ENCODE results near the gene FASLG. TPM values are rescaled to one million over a fixed set of nuclear protein-coding genes. Genes with fewer than 3 reads are reported as not detected.

The FASLG gene
- total RNA-seq, 5 donors from 2014 or later (not counting 1 experiment from before 2014, with no cell fraction given): 0.70 to 5.2 (median 3.4) TPM

GRCh38 chr1:172647987-172648386, 10.9 kb upstream of the FASLG start:
- Mint-ChIP-seq H3K36me3 (no peaks in the 10 kb centered on the region), H3K9me3 (no peaks in the 10 kb centered on the region), H3K27me3 (no peaks in the 10 kb centered on the region), H3K4me1 (peaks cover 52 to 55% (median 52%) of the 10 kb centered on the region in 3 donors), H3K27ac (peak overlapping the region; percentile 5 to 77), H3K4me3 (no peak overlapping the region)
- Histone ChIP-seq H3K9me3 (no peaks in the 10 kb centered on the region), H3K27ac (ENCODE audit: low read length) (no peak overlapping the region), H3K36me3 (ENCODE audit: control insufficient read depth in 2 of 2, extremely low read depth in 1 of 2, insufficient read depth in 1 of 2, low read length in 1 of 2) (no peaks in the 10 kb centered on the region), H3K4me1 (ENCODE audit: control insufficient read depth in 1 of 2, extremely low read depth in 1 of 2, insufficient read depth in 2 of 2, low read length in 2 of 2) (peaks cover 21 to 30% of the 10 kb centered on the region in 2 experiments), H3K4me3 (ENCODE audit: control insufficient read depth in 1 of 2, extremely low read depth in 1 of 2, low read length in 1 of 2) (no peak overlapping the region), H3K27me3 (replicated peaks in 1 of 2; ENCODE audit: control insufficient read depth in 2 of 2, extremely low read depth in 1 of 2, insufficient read depth in 2 of 2, low read length in 1 of 2) (no peaks in the 10 kb centered on the region)
- POLR2A ChIA-PET: no interaction called here
- CTCF ChIA-PET: no interaction called here
- ATAC-seq (replicated peaks in 1 of 4) (no peak), DNase-seq (no peak)
- WGBS (ENCODE audit: insufficient coverage): no CpG with 5 or more reads among the region's 4 CpGs

DNA sequence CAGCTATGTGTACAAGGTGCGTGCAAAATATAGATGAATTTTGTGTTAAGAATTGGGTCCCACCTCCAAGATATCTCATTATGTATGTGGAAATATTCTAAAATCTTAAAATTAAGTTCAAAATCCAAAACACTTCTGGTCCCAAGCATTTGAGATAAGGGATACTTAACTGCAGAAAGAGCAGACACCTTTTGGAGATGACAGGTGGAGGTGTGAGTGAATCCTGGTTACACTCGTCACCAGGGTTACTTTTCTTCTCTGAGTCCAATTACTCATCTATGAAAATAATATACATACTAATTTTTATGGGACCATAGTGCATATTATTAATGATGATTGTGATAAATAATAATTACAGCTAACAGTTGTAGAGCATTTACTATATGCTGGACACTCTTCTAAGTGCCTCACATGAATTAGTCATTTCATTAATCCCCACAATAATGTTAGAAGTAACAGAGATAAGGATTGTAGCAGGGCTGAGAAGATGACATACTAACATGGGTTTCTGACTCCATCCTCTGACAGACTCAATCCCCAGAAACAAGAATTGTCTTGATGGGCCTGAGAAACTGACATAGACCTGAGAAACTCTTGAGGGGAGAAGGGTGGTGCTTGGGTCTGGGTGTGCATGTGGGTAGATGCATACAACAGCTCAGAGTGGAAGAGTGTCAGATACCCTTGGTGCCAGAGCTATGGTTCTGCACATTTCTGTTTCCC, 8.3 kb upstream of the FASLG start:
- POLR2A ChIA-PET: interaction anchor here (0.5 to 0.7 kb wide), 3 partner anchors 43 to 767 kb away, joined by 3 read pairs; no protein-coding TSS in a partner anchor
- no peak overlapping the region for H3K4me3 Mint-ChIP-seq

GRCh38 chr1:172653015-172653709, 5.7 kb upstream of the FASLG start:
- no peaks in the 10 kb centered on the region for H3K36me3 ChIP-seq (ENCODE audit: control insufficient read depth in 2 of 2, extremely low read depth in 1 of 2, insufficient read depth in 1 of 2, low read length in 1 of 2)
- H3K4me1 Mint-ChIP-seq: peaks cover 14 to 30% (median 20%) of the 10 kb centered on the region in 3 donors
- H3K27me3 Mint-ChIP-seq: no peaks in the 10 kb centered on the region
- CTCF ChIA-PET: no interaction called here
- no peak overlapping the region for H3K4me3 ChIP-seq (ENCODE audit: control insufficient read depth in 1 of 2, extremely low read depth in 1 of 2, low read length in 1 of 2)
- no peak for DNase-seq
- no peak overlapping the region for H3K4me3 Mint-ChIP-seq
- H3K27ac ChIP-seq (ENCODE audit: low read length): no peak overlapping the region
- POLR2A ChIA-PET: no interaction called here
- H3K9me3 Mint-ChIP-seq: no peaks in the 10 kb centered on the region
- peaks cover 2 to 7% of the 10 kb centered on the region in 2 experiments for H3K4me1 ChIP-seq (ENCODE audit: control insufficient read depth in 1 of 2, extremely low read depth in 1 of 2, insufficient read depth in 2 of 2, low read length in 2 of 2)
- no peaks in the 10 kb centered on the region for H3K27me3 ChIP-seq (replicated peaks in 1 of 2; ENCODE audit: control insufficient read depth in 2 of 2, extremely low read depth in 1 of 2, insufficient read depth in 2 of 2, low read length in 1 of 2)
- no peak for ATAC-seq (replicated peaks in 1 of 4)
- no peaks in the 10 kb centered on the region for H3K36me3 Mint-ChIP-seq
- no peaks in the 10 kb centered on the region for H3K9me3 ChIP-seq
- peak overlapping the region in 1 of 2 donors; percentile 27 for H3K27ac Mint-ChIP-seq
- no CpG with 5 or more reads among the region's 5 CpGs for WGBS (ENCODE audit: insufficient coverage)

More for the DNA sequence above, 8.3 kb upstream of the FASLG start:
- no peaks in the 10 kb centered on the region for H3K9me3 Mint-ChIP-seq
- ATAC-seq (replicated peaks in 1 of 4) (no peak), DNase-seq (no peak)
- CTCF ChIA-PET: interaction anchor here in 1 of 2 donors (1.3 kb wide), 1 partner anchor 69 kb away, joined by 3 read pairs; no protein-coding TSS in a partner anchor
- H3K4me1 Mint-ChIP-seq: peaks cover 36 to 41% (median 37%) of the 10 kb centered on the region in 3 donors
- Histone ChIP-seq H3K27ac (ENCODE audit: low read length) (no peak overlapping the region), H3K4me1 (ENCODE audit: control insufficient read depth in 1 of 2, extremely low read depth in 1 of 2, insufficient read depth in 2 of 2, low read length in 2 of 2) (peaks cover 7 to 12% of the 10 kb centered on the region in 2 experiments), H3K36me3 (ENCODE audit: control insufficient read depth in 2 of 2, extremely low read depth in 1 of 2, insufficient read depth in 1 of 2, low read length in 1 of 2) (no peaks in the 10 kb centered on the region), H3K9me3 (no peaks in the 10 kb centered on the region), H3K4me3 (ENCODE audit: control insufficient read depth in 1 of 2, extremely low read depth in 1 of 2, low read length in 1 of 2) (no peak overlapping the region), H3K27me3 (replicated peaks in 1 of 2; ENCODE audit: control insufficient read depth in 2 of 2, extremely low read depth in 1 of 2, insufficient read depth in 2 of 2, low read length in 1 of 2) (no peaks in the 10 kb centered on the region)
- H3K27ac Mint-ChIP-seq: no peak overlapping the region
- no CpG with 5 or more reads among the region's 2 CpGs for WGBS (ENCODE audit: insufficient coverage)
- H3K27me3 Mint-ChIP-seq: no peaks in the 10 kb centered on the region
- H3K36me3 Mint-ChIP-seq: no peaks in the 10 kb centered on the region

DNA sequence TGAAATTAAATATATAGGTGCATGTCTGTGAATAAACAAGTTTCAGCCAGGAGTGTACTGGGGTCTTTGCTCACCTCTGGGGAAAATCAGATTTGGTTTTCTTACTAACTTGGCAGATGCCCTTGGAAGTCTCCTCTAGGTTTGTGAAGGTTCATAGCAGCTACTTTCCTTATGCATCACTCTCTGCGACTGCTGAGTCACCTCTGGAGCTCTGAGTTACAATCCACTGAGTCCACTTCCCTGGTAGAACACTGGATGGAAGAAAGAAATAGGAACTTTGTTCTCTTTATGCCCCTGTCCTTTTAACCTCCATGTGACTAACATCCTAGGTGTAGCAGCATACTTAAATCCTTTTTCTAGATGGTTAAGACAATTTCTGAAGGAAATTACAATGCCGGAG, 4.4 kb upstream of the FASLG start:
- Histone ChIP-seq H3K27me3 (replicated peaks in 1 of 2; ENCODE audit: control insufficient read depth in 2 of 2, extremely low read depth in 1 of 2, insufficient read depth in 2 of 2, low read length in 1 of 2) (no peaks in the 10 kb centered on the region), H3K36me3 (ENCODE audit: control insufficient read depth in 2 of 2, extremely low read depth in 1 of 2, insufficient read depth in 1 of 2, low read length in 1 of 2) (no peaks in the 10 kb centered on the region), H3K27ac (ENCODE audit: low read length) (no peak overlapping the region), H3K4me3 (ENCODE audit: control insufficient read depth in 1 of 2, extremely low read depth in 1 of 2, low read length in 1 of 2) (no peak overlapping the region), H3K4me1 (ENCODE audit: control insufficient read depth in 1 of 2, extremely low read depth in 1 of 2, insufficient read depth in 2 of 2, low read length in 2 of 2) (peaks cover 12 to 20% of the 10 kb centered on the region in 2 experiments), H3K9me3 (no peaks in the 10 kb centered on the region)
- CTCF ChIA-PET: interaction anchor here in 1 of 2 donors (1.0 kb wide), 1 partner anchor 65 kb away, joined by 4 read pairs; no protein-coding TSS in a partner anchor
- no peaks in the 10 kb centered on the region for H3K9me3 Mint-ChIP-seq
- H3K4me1 Mint-ChIP-seq: peaks cover 21 to 38% (median 31%) of the 10 kb centered on the region in 3 donors
- no peaks in the 10 kb centered on the region for H3K27me3 Mint-ChIP-seq
- H3K36me3 Mint-ChIP-seq: no peaks in the 10 kb centered on the region
- ATAC-seq (replicated peaks in 1 of 4) (no peak), DNase-seq (no peak)
- no CpG with 5 or more reads among the region's 2 CpGs for WGBS (ENCODE audit: insufficient coverage)
- H3K4me3 Mint-ChIP-seq: no peak overlapping the region
- POLR2A ChIA-PET: no interaction called here
- H3K27ac Mint-ChIP-seq: no peak overlapping the region

GRCh38 chr1:172656576-172656975, 2.3 kb upstream of the FASLG start:
- Mint-ChIP-seq H3K27me3 (no peaks in the 10 kb centered on the region), H3K27ac (peak overlapping the region in 1 of 2 donors; percentile 1), H3K4me3 (no peak overlapping the region), H3K36me3 (no peaks in the 10 kb centered on the region), H3K4me1 (peaks cover 38 to 57% (median 50%) of the 10 kb centered on the region in 3 donors), H3K9me3 (no peaks in the 10 kb centered on the region)
- Histone ChIP-seq H3K4me1 (ENCODE audit: control insufficient read depth in 1 of 2, extremely low read depth in 1 of 2, insufficient read depth in 2 of 2, low read length in 2 of 2) (peaks cover 16 to 21% of the 10 kb centered on the region in 2 experiments), H3K27me3 (replicated peaks in 1 of 2; ENCODE audit: control insufficient read depth in 2 of 2, extremely low read depth in 1 of 2, insufficient read depth in 2 of 2, low read length in 1 of 2) (no peaks in the 10 kb centered on the region), H3K27ac (ENCODE audit: low read length) (no peak overlapping the region), H3K4me3 (ENCODE audit: control insufficient read depth in 1 of 2, extremely low read depth in 1 of 2, low read length in 1 of 2) (no peak overlapping the region), H3K36me3 (ENCODE audit: control insufficient read depth in 2 of 2, extremely low read depth in 1 of 2, insufficient read depth in 1 of 2, low read length in 1 of 2) (no peaks in the 10 kb centered on the region), H3K9me3 (no peaks in the 10 kb centered on the region)
- 91% methylated on average over 6 of the region's 6 CpGs for WGBS (ENCODE audit: insufficient coverage)
- POLR2A ChIA-PET: no interaction called here
- DNase-seq: no peak
- no peak for ATAC-seq (replicated peaks in 1 of 4)
- CTCF ChIA-PET: interaction anchor here in 1 of 2 donors (0.8 kb wide), 1 partner anchor 17 kb away, joined by 3 read pairs; no protein-coding TSS in a partner anchor

GRCh38 chr1:172657586-172657985, 1.3 kb upstream of the FASLG start:
- H3K36me3 Mint-ChIP-seq: no peaks in the 10 kb centered on the region
- H3K4me1 ChIP-seq (ENCODE audit: control insufficient read depth in 1 of 2, extremely low read depth in 1 of 2, insufficient read depth in 2 of 2, low read length in 2 of 2): peaks cover 25% of the 10 kb centered on the region in 2 experiments
- no peak for ATAC-seq (replicated peaks in 1 of 4)
- WGBS (ENCODE audit: insufficient coverage): no CpG with 5 or more reads among the region's 1 CpG
- no peak overlapping the region for H3K27ac ChIP-seq (ENCODE audit: low read length)
- no peaks in the 10 kb centered on the region for H3K36me3 ChIP-seq (ENCODE audit: control insufficient read depth in 2 of 2, extremely low read depth in 1 of 2, insufficient read depth in 1 of 2, low read length in 1 of 2)
- H3K27me3 ChIP-seq (replicated peaks in 1 of 2; ENCODE audit: control insufficient read depth in 2 of 2, extremely low read depth in 1 of 2, insufficient read depth in 2 of 2, low read length in 1 of 2): no peaks in the 10 kb centered on the region
- DNase-seq: no peak
- no peaks in the 10 kb centered on the region for H3K9me3 ChIP-seq
- POLR2A ChIA-PET: no interaction called here
- peaks cover 48 to 65% (median 60%) of the 10 kb centered on the region in 3 donors for H3K4me1 Mint-ChIP-seq
- H3K4me3 Mint-ChIP-seq: no peak overlapping the region
- CTCF ChIA-PET: interaction anchor here (0.6 to 1.3 kb wide), 3 partner anchors 22 to 71 kb away, joined by 3 to 5 read pairs (median 3); no protein-coding TSS in a partner anchor
- H3K27ac Mint-ChIP-seq: no peak overlapping the region
- no peaks in the 10 kb centered on the region for H3K9me3 Mint-ChIP-seq
- H3K27me3 Mint-ChIP-seq: no peaks in the 10 kb centered on the region
- no peak overlapping the region for H3K4me3 ChIP-seq (ENCODE audit: control insufficient read depth in 1 of 2, extremely low read depth in 1 of 2, low read length in 1 of 2)
